Skin epidermis (tissue), 12 donors: ENCODE results near the gene BCKDHA.
A peak's percentile ranks its signal among the peaks of the same experiment; 100 is the strongest.
"Not testable (repeated sequence)": the region's sequence is repeated elsewhere in the genome, so short reads cannot be mapped to it uniquely, and the experiment has no call there.

Source experiments
- H3K27ac ChIP-seq, 21 experiments: fragments of 200-600 bp; sonication (generic) in 11 of 21; one replicate each; pipeline ENCODE4 v1.5.0; 2020; ENCODE audit warnings: mild to moderate bottlenecking in 3 of 21, inconsistent platforms in 2 of 21, moderate library complexity in 2 of 21
- H3K4me3 ChIP-seq, 7 experiments: fragments of 200-600 bp; sonication (generic) in 2 of 7; one replicate each; pipeline ENCODE4 v1.5.0; 2020; ENCODE audit warnings: inconsistent platforms in 2 of 7, mild to moderate bottlenecking in 2 of 7, moderate library complexity in 1 of 7

BCKDHA gene

DNA sequence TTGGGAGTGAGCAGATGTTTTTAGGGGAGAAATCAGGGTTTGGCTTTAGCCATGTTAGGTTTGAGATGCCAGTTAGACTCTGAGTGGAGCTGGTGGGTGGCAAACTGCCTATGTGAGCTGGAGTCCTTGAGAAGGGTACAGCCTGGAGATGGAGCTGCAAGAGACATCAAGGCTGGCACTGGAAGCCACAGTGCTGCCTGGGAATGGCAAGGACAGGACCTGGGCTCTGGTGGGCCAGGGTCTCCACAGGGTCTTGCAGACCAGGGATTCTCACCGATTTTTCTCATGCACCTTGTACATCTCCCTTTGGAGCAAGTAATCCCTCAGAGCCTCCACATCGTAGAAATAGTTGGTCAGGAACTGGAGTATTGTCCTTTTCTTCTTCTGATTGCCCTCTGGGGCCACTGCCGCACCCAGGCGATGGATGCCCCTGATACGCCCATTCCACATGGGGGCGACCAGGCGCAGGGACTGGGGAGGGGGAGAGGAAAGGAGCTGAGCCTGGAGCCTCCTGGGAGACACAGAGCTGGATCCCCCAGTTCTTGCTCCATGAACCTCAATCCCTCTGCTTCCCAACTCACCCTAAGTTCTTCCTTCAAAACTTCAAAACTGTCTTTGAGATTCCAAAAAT, 40.4 kb downstream of the BCKDHA start:
- Histone ChIP-seq H3K27ac (no peak overlapping the region), H3K4me3 (no peak overlapping the region)

DNA sequence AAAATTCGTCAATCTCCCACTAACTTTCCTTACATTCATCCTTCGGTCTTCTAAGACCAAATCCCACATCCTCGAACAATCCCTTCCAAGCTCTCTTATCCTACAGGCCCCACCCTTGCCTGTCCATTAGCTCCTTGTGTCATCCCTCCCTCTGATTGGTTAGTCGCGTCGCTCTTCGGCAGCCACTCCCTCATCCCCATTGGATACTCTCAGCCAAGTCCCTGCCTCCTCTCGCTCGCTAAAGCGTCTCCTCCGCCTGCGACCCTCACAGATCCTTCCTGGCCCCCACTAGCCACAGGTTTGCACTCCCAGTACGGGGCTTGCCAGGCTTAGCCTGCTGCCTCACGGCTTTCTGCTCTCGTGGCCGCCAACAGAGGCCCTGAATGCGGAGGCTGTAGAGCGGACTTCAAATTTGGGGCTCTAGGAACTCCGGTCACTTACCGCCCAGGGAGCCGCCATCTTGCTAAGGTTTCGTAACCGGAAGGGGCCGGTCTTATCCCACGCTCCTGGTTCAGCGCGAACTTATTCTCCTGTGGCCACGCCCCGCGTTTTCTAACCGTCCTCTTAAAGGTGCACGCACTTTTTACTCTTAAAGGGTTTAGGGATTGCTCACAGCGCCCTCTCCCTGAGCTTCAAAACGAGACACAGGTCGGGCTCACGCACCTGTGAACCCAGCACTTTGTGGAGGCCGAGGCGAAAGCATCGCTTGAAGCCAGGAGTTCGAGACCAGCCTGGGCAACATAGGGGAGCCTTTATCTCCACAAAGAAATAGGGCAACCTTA, 42.0 kb downstream of the BCKDHA start, which contains the start of gene DMAC2:
Gene DMAC2 (minus strand): TSS at position 472 of the 782 bp plus-strand sequence. CDS start 13 bp downstream, at position 459.
- H3K27ac ChIP-seq = peak within 1 kb of the TSS; percentile 76 to 96 (median 91)
- H3K4me3 ChIP-seq = peak within 1 kb of the TSS; percentile 56 to 90 (median 83)

DNA sequence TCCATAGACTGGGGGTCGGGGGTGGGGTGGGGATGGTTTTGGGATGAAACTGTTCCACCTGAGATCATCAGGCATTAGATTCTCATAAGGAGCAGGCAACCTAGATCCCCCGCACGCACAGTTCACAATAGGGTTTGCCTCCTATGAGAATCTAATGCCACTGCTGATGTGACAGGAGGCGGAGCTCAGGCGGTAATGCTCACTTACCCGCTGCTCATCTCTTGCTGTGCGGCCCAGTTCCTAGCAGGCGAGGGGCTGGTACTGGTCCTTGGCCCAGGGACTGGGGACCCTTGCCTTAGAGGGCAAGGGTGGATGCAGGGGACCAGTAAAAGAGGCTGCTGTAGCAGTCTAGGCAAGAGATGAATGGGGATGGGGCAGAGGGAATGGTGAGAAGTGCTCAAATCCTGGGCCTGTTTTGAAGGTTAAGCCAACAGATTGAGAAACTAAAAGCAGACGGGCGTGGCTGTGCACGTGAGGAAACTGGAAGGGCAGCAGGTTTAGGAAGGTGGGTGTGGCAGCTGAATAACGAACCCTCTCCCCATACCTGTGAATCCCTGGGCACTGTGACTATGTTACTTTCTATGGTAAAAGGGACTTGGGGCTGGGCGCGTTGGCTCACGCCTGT, 43.8 kb downstream of the BCKDHA start:
- Histone ChIP-seq H3K27ac (peak overlapping the region in 1 of 21 experiments; percentile 21), H3K4me3 (no peak overlapping the region)

DNA sequence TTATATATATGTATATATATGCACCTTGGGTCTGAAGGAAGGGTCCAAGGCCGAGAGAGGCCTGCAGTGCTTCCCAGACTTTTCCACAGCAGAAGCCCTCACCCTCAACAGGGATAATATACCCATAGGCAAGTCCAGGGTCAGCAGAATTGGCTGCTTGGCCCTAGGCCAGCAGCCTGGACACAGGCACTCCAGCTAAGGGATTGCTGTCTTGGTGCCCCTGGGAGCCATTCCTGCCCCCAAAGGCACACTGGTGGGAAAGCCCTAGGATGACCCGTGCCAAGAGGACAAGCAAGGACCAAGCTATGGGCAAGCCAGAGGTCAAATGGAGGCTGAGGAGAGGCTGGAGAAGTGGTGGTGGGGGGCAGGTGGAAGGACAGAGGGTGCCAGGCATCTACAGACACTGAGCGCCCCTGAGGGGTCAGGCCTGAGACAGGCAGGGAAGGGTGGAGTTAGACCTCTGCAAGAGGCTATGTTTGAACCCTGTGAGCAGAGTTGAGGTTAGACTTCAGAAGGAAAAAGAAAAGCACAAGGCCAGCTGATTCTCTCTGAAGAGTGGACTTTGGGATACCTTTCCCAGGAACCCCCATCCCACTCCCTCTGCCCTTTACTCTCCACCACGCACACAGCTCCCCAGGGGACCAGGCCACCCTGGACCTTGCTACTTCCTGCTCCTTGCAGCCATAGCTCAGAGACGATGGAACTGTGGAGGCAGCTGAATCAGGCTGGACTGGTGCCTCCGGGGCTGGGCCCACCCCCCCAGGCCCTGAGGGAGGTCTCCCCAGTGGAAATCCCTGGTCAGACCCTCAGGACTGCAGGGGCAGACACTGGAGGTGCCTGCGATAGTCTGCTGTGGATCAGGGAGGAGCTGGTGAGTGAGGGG, 45.1 kb downstream of the BCKDHA start, which contains the start of gene ERICH4:
Gene ERICH4 (plus strand): TSS at position 684 of the 883 bp plus-strand sequence. CDS start 14 bp downstream, at position 698.
- Histone ChIP-seq H3K4me3 (no peak within 1 kb of the TSS), H3K27ac (no peak within 1 kb of the TSS)

DNA sequence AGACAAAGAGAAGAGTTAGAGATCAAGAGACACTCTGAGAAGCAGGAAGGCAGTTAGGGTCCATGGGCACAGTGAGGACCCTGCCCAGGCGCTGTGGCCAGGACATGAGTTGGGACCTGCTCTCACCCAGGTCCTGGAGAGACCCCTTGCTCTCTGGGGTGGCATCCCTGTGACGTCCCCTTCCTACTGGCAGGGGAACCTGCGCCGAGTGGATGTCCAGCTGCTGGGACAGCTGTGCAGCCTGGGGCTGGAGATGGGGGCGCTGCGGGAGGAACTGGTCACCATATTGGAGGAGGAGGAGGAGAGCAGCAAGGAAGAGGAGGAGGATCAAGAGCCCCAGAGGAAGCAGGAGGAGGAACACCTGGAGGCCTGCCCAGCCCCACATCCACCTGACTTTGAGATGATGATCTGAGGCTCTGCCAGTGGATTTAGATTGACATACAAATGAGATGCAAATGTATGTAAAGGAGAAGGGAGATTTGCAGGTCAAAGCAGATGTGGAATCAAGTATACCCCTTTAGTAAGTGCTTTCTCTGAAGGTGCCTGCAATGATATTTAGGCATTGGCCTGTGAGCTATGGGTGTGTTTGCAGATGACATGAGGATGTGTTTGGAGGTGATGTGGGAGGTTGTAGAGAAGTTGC, 46.3 kb downstream of the BCKDHA start:
- no peak overlapping the region for H3K27ac ChIP-seq
- H3K4me3 ChIP-seq = no peak overlapping the region

DNA sequence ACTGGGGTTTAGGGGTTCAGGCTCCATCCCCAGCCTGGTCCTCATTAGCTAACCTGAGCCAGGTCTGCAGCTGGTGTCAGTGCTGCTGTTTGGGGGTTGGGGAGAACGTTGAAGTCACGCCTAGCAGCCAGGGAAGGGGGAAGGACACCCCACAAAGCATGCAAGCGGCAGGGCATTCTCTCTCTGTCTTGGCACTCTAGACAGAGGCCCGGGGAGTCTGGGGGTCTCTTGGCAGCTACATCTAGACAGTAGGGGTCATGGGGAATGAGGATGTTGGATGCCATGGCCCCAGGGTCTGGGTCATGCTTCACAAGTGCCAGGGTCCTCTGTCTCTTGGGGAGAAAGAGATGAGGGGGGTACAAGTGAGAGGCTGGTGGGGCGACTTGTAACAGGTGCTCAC, 48.0 kb downstream of the BCKDHA start:
- Histone ChIP-seq H3K4me3 (no peak overlapping the region), H3K27ac (no peak overlapping the region)

DNA sequence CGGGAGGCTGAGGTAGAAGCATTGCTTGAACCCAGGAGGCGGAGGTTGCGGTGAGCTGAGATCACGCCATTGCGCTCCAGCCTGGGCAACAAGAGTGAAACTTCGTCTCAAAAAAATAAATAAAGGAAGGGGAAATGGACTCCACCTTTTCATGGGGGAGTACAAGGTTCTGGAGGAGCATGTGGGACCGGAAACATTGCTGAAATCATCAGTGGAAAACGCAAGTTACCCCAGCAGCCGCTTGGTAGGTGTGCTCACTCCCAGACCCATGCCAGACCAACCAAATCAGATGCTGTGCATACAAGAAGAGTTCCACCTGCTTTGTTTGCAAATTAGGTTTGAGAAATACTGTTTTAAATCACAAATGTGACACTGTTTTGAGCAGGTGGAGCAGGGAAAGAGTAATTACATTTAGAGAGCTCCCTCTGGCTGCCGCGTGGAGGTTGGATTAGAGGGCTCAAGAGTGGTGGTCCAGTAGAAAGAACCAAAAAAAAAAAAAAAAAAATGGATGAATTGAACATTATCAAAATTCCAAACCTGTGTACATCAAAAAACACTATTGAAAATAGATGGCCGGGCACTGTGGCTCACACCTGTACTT, 50.2 kb downstream of the BCKDHA start:
- no peak overlapping the region for H3K27ac ChIP-seq
- no peak overlapping the region for H3K4me3 ChIP-seq

DNA sequence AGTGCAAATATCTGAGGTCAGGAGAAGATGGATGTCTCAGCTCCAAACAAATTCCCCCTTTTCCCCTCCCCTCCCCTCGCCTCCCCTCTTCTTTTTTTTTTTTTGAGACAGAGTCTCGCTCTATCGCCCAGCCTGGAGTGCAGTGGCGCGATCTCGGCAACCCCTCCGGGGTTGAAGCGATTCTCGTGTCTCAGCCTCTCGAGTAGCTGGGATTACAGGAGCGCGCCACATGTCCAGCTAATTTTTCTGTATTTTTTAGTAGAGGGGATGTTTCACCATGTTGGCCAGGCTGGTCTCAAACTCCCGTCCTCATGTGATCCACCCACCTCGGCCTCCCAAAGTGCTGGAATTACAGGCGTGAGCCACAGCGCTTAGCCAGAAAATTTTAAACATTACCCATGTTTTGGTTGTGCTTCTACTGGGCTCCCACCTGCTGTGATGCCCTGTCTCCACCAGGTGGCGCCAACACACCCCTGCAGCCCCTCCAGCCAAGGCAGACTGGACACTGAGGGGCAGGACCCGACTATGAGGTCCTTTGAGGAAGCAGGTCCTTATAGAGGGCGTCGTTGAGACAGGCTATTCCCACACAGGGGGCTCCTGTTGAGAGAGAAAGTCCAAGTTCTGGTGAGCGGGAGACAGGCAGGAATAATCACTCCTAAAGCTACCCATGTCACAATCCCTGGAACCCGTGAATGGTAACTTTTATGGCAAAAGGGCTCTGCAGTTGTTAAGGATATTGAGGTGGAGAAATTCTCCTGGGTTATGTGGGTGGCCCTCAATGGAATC, 51.7 kb downstream of the BCKDHA start:
- Histone ChIP-seq H3K27ac (peak overlapping the region in 1 of 21 experiments; percentile 13), H3K4me3 (no peak overlapping the region)

DNA sequence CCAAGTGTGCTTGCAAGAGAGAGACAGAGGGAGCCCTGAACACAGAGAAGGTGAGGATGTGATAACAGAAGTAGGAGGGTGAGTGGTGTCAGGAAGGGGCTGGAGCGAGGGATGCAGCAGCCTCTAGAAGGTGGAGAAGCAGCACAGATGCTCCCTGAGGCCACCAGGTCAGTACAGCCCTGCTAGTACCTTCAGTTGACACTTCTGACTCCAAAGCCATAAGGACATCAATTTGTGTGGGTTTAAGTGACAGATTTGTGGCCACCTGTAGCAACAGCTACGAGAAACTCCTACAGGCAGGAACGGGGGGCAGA, 52.2 kb downstream of the BCKDHA start:
- no peak overlapping the region for H3K27ac ChIP-seq
- no peak overlapping the region for H3K4me3 ChIP-seq

DNA sequence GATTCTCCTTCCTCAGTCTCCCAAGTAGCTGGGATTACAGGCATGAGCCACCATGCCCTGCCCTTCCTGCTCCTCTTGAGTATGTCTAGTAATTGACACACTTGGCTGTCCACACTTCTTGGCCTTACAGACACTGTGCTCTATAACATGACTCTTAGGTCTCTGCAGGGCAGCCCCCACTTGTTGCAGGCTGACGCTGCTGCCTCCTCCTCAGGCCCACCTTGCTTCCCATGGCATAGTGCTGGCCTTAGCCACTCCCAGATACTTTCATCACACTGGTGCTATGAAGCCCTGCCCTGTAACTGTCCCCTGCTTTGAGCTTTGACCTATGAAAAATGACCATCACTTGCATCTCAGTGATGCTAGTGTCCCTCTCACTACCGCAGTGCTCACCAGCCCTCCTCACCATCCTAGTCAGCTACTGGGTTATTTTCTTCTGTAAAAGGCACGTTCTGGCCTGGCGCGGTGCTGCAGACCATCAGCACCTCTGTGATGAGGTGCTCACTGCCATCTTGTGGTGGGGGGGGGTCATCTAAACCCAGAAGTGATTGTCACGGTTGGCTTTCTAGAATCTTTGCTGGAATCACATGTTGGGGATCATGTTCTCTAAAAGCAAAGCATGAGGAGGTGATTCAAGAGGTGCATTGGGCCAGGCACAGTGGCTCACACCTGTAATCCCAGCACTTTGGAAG, 55.1 kb downstream of the BCKDHA start:
- H3K27ac ChIP-seq = no peak overlapping the region

DNA sequence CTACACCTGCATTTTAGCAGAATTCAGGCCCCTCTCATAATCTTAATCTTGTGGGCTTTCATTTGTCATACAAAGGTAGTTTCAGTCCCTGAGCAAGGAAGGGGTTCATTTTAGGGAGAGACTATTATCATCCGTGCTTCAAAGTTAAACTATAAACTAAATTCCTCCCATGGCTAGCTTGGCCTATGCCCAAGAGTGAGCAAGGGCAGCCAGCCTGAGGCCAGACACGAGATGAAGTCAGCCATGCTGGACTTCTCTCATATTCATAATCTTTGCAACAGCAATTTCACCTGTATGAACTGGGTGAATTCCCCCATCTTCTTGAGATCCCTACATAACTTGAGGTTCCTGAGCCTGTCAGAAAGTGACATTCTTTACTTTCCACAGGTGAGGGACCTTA, 58.3 kb downstream of the BCKDHA start:
- Histone ChIP-seq H3K27ac (no peak overlapping the region), H3K4me3 (no peak overlapping the region)

More for the DNA sequence above, 55.1 kb downstream of the BCKDHA start:
- no peak overlapping the region for H3K4me3 ChIP-seq

DNA sequence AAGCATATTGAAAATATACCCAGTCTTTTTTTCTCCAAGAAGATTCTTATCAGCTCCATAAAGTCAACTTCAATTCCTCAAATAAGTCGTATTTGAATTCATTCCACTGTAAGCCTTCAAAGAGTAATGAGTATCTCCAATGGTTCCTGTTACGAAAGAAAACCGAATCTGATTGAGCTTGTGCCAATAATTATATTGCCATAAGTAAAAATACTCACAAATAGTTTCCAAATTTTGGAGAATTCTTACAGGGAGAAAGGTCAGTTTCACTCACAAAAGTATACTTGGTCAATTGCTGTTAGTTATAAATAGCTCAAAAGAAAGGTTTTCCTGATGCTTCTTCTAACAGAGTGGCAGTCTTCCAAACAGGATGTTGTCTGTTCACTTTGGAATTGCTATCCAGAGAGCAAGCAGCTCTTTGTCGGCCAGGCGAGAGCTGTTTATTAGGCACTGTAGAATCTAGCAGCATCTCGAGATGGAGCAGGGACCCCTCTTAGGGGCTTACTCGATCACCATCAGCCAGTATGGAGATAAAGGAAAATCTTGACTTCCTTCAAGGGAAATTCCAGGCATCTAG, 58.8 kb downstream of the BCKDHA start:
- Histone ChIP-seq H3K4me3 (no peak overlapping the region), H3K27ac (no peak overlapping the region)

DNA sequence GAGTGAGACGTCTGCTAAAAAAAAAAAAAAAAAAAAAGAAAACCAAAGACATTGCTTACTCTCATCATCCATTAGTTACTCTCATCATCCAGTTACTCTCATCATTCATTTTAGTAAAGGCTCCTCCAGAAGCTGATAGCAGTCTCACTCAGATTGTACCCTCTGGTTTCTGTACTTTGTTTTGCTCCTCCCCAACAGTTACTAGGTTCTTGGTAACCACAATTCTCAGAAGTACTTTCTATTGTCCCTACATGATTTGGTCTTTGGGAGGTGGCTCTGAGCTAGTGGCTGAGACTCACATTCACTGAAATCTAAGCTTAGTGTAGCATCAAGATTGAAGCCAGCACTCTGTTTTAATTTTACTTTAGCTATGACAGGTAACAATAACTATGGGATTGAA, 59.6 kb downstream of the BCKDHA start:
- no peak overlapping the region for H3K27ac ChIP-seq
- H3K4me3 ChIP-seq = no peak overlapping the region

DNA sequence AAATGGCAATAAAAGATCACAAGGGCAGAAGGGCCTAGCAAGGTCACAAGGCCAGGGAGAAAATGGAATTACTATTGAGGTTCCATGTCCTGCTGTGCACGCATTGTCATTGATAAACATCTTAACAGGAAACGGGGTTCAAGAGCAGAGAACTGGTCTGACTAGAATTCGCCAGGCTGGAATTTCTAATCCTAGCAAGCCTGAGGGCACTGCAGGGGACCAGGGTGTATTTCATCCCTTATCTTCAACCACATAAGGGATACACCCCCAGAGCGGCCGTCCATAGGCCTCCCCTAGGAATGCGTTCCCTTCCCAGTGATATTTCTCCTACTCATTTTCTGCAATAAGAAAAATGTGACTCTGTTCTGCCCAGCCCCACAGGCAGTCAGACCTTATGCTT, 64.9 kb downstream of the BCKDHA start:
- H3K4me3 ChIP-seq = no peak overlapping the region
- no peak overlapping the region for H3K27ac ChIP-seq

DNA sequence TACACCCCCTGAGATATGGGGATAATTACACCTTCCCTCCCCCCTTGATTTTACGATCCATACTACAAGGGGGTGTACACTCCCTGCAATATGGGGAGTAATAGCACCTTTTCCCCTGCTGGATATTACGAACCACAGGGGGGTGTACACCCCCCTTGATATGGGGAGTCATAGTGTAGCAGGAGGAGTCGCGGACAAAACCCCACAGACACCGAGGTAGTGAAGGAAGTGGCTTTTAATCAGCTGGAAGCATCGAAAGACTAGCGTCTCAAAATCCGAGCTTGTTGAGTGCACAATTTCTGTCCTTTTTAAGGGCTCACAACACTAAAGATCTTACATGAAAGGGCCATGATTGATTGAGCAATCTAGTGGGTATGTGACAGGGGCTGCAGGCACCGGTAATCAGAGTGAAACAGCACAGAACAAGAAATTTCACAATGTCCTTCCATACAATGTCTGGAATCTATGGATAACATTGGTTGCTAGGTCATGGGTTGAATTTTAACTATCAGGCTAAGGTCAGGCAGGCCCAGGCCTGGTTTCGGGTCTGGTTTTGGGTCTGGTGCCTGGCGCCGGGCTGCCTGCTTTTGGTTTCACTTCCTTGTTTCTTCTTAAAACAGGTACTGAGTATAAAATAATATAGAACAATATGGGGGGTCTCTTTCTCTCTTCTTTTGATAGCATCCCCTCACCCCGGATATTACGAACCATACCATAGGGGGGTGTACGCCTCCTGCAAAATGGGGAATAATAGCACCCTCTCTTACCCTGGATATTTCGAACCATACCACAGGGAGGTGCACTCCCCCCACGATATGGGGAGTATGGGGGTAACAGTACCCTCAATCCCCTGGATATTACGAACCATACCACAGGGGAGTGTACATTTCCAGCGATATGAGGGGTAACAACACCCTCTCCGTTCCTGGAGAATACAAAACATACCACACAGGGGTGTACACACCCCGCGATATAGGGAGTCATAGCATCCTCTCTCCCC, 65.9 kb downstream of the BCKDHA start:
- H3K27ac ChIP-seq = peak overlapping the region in 1 of 21 experiments; percentile 42
- H3K4me3 ChIP-seq = not testable (repeated sequence)
